ENCODE measurements around the gene PTPRD. TPM values are rescaled to one million over a fixed set of nuclear protein-coding genes. Genes with fewer than 3 reads are reported as not detected.
A peak's percentile ranks its signal among the peaks of the same experiment; 100 is the strongest.

Gene PTPRD
- polyA plus RNA-seq, 3 donors = 106 to 122 (median 110) TPM

DNA sequence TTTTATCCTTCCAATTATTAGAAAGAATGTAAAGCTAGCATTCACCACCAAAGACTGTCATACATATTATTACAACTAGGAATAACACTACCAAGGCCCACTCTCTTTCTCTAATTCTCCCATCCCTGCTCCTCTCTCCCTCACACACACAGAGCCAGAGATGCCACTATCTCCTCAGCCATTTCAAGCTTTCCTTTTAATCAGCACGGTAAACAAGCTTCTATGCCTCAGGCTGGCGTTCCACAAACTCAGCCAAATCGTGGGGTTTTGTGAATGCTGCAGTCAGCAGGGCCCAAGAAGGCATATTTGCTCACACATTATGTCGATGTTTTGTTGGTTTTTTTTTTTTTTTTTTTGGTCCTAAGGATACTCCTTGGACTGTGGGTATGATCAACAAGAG lies 1833.3 kb downstream of the PTPRD start:
- DNase-seq = no peak

DNA sequence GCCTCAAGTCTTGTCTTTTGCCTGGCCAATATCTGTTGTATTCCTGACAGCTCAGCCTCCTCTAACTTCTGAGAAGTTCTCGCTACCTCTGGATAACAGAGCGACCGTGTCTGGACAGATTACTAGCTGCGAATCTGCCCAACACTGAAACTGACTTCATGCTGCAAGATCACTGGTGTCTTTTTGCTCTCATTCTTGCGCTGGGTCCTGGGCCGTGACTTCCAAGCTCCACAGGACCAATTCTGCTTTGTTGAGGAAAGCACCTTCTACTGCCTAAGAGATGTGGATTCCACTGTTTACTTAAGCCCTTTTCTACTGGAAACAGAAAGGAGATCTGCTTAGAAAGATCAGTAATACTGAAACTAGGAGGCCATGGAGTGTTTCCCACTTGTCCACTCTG lies 1834.4 kb downstream of the PTPRD start:
- DNase-seq = no peak

DNA sequence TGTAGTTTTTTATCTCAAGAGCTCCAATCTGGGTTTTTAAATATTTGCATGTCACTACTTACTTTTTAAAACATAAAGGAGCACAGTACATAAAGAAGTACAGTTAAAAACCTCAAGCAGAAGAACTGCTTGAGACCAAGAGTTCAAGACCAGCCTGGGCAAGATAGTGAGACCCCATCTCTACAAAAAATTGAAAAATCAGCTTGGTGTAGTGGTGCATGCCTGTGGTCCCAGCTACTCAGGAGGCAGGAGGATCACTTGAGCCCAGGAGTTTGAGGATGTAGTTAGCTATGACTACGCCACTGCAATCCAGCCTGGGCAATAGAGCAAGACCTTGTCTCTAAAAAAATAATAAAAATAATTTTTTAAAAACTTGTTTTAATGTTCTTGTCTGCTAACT lies 1840.5 kb downstream of the PTPRD start:
- no peak for DNase-seq

DNA sequence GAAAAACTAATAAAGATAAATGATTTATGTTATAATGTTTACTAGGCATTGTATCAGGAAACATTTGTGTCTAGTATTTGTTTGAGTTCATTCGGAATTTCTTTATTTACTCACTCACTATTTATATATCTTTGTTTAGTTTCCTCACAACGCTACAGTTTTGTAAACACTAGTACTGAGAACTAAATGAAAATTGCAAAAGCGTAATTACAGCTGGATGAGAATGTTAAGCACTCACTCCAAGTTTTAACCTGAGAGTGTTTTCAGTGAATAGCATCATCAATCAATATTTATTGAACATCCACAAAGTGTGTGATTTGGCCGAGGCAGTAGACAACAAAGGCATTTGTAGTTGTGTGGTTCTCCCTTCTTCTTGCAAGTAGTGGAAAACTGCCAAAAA lies 1843.6 kb downstream of the PTPRD start:
- no peak for DNase-seq

DNA sequence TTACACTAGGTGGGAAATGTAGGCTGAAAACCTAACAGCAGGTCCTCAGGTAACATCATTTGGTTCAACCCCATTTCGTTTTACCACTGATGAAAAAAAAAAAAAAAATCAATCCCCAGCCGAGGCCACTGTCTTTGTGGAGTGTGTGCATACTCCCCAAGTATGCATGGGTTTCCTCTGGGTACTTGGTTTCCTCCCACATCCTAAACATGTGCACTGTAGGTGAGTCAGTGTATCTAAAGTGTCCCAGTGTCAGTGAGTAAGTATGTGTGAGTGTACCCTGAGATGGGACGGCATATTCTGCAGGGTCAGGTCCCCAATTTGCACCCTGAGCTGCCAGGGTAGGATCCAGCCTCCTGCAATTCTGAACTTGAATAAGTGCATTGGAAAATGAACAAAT lies 1846.7 kb downstream of the PTPRD start:
- no peak for DNase-seq

DNA sequence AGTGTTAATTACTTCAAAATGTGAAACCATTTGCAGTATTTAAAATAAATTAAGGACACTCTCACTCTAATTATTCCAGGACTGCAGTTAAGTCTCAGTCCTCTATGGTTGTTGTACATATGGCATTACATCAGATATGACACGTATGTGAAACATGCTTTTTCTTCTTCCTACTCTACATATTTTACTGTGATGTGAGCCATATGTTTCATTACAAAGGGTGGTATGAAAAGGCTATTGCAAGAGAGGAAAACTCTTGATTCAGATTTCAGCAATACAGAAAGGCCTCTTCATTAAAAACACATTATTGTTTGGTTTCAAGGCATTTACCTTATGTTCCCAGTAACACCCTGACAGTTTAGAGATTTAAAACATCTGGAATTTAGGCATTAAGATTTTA lies 1848.8 kb downstream of the PTPRD start:
- no peak for DNase-seq

DNA sequence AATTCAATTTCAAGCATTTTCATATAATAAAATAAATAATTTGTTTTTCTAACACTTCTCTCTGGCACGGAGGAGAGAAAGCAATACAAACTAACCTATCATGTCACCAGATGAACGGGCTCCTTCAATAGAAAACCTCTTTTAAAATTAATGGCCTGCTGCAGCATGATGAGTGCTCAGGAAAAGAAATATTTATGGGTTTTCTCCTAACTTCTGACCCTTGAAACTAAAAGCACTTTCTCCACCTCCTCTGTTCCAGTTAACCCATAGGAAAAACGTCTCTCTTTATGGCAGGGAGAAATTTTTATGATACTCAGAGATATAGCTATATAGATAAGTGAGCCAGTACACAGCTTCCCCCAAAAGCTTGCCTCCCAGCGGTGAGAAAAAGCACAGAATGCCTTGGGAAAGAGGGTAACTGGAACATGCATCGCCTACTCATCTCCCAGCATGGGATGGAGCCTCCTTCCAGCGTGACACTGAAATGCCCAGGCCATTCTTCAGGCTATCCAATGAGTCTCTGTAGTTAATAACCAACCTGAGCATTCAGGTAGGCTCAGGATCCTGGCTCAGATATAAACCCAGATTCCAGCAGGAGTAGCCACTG lies 1850.2 kb downstream of the PTPRD start:
- no peak for DNase-seq

DNA sequence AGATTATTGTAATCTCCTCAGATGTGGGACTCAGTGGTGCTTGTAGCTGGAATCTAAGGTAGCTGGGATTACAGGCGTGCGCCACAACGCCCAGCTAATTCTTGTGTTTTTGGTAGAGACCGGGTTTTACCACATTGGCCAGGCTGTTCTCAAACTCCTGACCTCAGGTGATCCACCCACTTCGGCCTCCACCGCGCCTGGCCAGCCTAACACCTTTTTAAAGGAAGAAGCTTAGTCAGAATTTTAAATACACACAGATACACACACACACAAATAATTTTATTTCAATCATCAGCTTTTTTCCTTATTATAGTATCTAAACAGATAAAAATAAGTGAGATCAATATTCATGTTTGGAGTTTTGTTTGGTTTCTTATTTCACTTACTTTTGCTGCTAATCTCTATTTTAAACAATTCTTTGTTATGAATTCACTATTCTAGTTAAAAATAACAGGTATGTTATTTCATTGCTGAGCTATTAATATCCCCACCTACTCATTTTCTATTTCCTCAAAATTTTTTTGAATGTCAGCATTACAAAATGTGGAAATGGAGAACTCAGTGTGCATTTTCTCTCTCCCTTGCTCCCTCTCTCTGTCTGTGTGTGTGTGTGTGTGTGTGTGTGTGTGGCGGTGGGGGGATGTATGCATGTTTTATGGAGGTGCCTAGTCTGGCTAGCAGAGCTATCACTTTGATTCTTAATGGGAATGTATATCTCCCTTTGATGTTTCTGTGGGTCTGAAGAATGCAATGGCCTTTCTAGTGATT lies 1852.6 kb downstream of the PTPRD start:
- no peak for DNase-seq

DNA sequence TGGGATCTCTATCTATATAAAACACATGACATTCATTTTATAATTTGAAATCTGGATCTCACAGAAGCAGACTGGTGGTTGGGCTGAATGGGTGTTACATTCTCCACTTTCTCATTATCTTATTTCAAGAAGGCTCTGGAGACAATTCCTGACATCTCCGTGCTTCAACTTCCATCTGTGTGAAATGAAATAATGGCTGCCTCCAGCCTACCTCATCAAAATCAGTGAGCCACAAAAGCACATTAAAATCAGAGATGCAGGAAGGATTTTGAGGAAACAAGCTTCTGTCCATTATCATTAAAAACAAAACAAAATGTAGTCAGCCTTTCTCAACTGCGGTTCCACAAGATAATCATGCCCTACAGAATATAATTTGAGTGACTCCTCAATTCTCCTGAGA lies 1854.9 kb downstream of the PTPRD start:
- no peak for DNase-seq

DNA sequence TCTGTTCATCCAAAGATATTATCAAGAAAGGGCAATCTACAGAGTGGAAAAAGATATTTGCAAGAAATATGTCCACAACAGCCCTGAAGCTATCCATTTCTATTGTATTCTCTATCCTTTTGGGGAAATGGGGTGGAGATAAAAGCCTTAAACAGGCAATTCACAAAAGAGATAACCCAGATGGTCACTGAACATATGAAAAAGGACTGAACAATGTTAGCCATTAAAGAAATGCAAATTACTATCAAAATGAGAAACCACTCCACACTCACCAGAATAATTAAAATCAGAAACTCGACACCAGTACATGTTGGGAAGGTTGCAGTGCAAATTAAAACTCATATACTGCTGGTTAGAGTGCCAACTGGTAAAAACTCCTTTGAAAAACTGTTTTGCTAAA lies 1858.1 kb downstream of the PTPRD start:
- no peak for DNase-seq

DNA sequence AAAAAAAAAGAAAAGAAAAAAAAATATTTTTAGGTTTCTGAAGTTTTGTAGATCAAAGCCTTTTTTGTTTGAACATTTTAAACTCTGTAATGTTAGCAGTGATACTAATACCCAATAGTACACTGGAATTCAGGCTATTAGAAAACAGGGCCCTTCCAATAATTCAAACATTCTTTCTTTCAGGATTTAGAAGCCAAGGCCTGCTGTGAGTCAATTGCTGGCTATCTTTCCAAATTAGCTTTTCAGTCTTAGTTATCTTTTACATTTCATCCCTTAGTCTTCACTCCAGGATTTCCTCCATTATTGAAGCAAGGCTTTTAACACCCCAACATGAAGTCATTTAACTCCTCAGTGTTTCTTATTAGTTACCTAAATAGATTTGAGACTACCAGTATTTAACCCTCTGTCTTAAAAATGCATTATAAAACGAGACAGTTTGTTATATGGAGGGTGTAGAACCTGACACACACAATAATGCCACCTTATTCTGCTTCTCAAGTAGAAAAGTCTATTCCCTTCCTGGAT lies 1861.3 kb downstream of the PTPRD start:
- DNase-seq = no peak

DNA sequence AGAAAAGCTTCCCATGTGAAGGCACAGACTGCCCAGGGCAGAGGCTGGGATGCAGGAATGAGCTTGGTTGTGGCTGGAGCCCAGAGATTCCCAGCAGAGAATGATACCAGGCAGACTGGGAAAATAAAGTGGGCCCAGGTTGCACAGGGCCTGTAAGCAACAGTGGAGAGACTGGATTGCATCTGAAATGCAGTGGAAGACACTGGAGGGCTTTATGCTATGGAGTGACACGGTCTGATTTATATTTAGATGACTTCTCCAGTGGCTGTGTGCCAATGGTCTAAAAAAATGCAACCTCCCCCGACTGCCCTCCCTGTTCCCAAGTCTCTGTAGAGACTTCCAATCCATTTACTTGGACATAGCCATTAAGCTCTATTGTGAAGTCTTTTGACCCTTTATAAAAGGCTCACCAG lies 1862.2 kb downstream of the PTPRD start:
- peak; percentile 64 for DNase-seq

DNA sequence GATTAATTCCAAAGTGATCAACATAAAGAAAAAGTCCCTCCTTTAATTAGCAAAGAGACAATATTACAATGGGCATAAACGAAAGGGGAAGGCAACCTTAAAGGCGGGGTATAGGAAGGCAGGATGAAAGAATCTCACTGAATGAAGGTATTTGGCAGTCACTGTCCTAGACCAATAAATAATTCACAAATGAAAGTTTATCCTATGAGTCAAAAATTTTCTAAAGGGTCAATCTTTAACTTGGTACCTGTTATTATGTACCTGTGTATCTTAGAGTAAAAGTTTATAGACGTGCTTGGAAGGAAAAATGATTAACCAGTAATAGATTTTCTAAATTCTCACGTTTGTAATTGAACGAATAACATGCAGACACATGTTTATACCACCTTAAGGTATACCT lies 1867.5 kb downstream of the PTPRD start:
- DNase-seq = no peak

DNA sequence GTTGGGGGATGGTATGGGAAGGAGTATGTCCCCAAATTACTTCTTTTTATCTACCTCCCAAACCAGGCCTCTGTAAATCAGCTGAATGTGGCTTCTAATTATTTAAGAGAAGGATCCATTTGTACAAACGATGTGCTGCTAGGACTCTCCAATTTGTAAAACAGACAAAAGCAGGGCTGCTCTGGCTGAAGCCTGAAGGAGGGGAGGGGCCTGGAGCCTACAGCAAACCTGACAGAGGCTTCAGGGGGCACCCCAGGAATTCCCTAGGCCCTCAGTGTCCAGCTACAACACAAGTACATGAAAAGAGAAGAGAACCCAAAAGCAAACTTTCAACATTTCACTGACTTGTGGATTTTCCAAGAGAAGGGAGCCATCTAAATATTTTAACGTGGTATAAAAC lies 1873.9 kb downstream of the PTPRD start:
- no peak for DNase-seq

DNA sequence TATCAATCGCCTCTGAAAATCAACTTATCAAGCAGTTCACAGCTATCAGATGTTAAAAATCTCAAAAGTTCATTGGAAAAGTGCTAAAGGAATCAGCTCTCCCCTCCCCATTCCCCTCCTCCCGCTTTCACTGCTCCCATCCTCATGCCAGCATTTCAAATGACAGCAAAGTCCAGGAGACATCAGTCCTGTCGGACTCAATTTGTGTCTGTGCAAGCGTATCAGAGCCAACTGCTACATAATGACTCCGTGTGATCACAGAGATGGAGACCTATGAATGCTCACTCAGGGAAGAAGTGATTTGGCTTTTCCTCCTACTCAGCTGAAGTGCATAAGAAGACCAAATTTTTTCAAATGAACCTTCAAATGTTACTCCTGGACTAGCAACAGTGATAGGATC lies 1876.0 kb downstream of the PTPRD start:
- no peak for DNase-seq

DNA sequence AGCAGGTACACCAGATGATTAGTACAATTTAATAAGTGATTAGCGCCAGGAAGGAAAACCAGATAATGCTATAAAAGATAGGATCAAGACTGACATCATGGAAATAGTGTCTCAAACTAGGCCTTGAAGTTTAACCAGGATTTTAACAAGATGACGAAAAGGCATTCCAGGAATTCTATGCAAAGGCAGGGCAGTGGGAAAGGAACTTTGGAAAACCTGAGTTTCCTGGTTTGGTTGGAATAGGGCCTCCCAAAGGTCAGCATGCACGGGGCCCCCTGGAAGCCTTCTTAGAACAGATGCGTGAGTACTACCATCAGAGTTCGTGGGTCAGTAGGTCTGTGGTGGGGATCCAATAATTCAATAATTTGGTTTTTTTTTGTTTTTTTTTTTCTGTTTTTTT lies 1878.0 kb downstream of the PTPRD start:
- no peak for DNase-seq

DNA sequence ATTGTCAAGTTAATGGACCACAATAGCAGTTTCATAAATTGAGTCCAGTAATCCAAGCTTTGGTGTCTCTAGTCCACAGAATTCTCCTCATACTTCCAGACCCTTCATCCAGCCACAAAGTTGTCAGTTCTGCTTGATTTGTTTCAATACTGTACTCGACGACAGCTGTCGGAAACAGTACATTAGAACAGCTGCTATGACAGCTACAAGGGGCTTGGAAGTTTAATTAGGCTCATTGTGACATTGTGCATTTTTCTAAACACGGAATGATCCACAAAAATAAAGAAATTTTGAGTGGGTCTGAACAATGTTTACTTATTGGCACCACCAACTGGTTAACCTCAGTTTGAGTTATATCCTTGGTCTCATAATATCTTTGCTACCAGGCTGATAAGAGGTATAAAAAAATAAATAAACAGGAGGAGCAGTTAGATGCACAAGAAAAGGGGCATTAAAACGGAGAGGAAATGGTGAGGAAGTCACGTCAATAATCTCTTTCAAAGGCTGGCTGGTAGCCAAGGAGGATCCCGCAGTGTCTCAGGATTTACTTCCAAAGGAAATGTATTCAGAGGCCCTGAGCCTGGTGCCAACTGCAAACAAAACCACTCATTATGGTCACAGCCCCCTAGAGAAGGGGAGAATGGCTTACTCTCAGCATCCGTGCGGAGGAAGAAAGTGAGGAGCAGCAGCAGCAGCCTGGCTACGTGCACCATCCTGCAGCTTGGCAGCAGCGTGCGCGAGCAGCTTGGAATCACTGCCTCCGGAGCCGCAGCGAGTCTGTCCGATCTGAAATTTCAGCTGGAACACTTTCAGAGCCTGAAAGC lies 1879.5 kb downstream of the PTPRD start:
- no peak for DNase-seq

DNA sequence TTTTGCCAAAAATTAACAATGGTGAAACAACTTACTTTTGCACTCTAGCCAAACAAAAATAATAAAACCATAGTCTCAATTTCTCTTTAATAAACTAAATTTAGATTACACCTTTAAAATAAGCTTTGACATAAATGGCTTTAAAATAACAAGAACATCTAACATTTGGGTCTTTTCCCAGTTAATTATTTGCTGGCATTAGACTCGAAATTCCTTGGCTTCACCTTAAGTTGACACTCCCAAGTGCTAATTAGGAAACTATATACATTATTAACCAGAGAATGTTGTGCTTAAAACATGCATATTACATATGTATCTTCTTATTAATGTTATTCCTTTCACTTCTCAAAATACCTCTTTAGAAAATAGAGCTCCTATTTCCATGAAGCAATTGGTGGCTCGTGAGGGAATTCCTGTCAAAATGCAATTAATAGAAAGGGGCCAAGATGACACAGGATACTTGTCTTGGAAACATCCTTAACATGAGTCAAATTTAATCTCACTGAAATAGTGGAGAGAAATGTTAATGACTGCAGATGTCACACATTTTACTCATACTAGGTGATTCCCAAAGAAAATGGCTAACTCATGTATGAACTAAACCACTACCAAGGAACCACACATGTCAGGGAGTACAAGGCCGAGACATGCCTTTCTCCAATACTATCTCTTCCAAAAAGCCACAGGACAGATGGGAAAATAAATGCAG lies 1880.3 kb downstream of the PTPRD start:
- DNase-seq = no peak

DNA sequence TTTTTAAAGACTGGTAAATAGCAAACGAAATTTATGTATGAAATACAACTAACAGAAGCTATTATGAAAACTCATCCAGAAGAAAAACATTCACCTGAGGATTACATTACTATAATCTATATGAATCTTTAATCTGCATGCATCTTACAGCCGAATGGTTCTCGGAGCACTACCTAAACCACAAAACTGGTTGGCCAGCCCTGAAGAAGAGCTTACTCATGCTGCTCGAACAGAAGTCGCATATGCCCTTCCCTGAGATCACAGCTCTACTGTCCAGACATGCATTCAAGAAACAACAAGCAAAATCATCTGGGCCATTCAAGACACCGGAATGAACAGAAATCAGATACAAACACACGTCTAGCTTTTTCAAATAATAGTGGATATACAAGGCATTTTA lies 1882.2 kb downstream of the PTPRD start:
- no peak for DNase-seq

DNA sequence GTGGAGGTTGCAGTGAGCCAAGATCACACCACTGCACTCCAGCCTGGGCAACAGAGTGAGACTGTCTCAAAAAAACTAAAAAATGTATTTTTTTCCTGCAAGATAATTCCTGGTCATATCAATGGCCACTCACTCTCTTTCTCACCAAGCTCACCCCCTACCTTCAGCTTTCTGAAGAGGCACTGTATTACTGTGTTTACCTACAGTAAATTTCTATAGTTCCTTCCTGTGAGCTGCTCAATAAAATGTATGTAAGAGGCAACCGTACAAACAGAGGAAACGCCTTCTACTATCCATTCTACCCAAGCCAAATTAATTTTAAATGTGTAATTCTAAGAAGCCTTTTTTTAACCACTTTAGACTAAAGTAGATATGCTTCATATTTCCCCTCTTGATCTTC lies 1883.9 kb downstream of the PTPRD start:
- no peak for DNase-seq

DNA sequence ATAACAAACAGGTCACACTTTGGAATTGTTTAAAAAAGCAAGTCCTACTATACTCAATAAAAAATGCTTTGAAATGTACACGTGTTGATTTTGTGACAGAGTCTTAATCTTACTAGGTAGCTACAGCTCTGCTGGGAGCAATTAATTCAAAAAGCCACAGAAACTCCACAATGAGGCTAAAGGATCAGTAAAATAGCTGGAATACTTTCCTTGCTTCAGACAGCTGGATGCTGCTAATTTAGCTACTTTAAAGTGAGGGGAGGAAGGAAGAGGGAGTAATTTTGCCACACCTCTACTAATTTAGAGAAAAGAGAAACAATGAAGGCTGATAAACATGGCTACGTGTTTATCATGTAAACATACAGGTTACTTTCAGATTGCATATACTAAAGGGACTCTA lies 1885.6 kb downstream of the PTPRD start:
- no peak for DNase-seq

DNA sequence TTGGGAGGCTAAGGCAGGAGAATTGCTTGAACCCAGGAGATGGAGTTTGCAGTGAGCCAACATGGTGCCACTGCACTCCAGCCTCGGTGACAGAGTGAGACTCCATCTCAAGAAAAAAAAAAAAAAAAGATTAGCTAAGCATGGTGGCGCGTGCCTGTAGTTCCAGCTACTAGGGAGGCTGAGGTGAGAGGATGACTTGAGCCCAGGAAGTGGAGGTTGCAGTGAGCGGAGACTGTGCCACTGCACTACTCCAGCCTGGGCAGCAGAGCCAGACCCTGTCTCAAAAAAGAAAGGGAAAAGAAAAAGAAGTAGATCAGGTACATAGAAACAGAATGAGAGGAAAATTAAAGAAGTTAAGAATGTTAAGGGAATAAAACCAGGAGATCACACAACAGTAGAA lies 1886.1 kb downstream of the PTPRD start:
- DNase-seq = no peak

Data from renal pelvis (tissue), 4 donors.